K562 (cell line): ENCODE results near the gene CRABP2. TPM values are rescaled to one million over a fixed set of nuclear protein-coding genes. Genes with fewer than 3 reads are reported as not detected.

Experiments
- ARHGAP35 ChIP-seq: fragments of 450-650 bp; IDR thresholded peaks from 2 replicates; pipeline ENCODE4 v1.6.1; 2018; ENCODE audit not compliant: partially characterized antibody
- BRF1 ChIP-seq: IDR thresholded peaks from 3 replicates; pipeline ENCODE4 v1.6.1; 2011; ENCODE audit warnings: borderline replicate concordance, mild to moderate bottlenecking; ENCODE audit not compliant: insufficient read length; ENCODE audit errors: extremely low read depth
- CREM ChIP-seq: IDR thresholded peaks from 2 replicates; pipeline ENCODE4 v1.6.1; 2014; ENCODE audit warnings: antibody characterized with exemption, low read depth
- ESRRB ChIP-seq: fragments of 250-450 bp; sonication (Bioruptor Pico); IDR thresholded peaks from 2 replicates; pipeline ENCODE4 v1.5.0; 2020; ENCODE audit warnings: mild to moderate bottlenecking, moderate library complexity, borderline replicate concordance
- FOSL1 ChIP-seq: fragments of 200-800 bp; sonication (Bioruptor generic); conservative IDR thresholded peaks from 2 replicates; pipeline ENCODE4 v1.6.1; 2016; ENCODE audit warnings: missing genetic modification characterization, missing compliant biosample characterization
- GATA2 ChIP-seq: sonication (generic); formaldehyde crosslinking; IDR thresholded peaks from 2 replicates; pipeline ENCODE4 v1.4.0; 2020; ENCODE audit warnings: mild to moderate bottlenecking, missing genetic modification reagents
- HMGN3 ChIP-seq: IDR thresholded peaks from 2 replicates; pipeline ENCODE4 v1.6.1; 2011; ENCODE audit warnings: borderline replicate concordance, low read depth, mild to moderate bottlenecking, mixed read lengths, low read length; ENCODE audit not compliant: insufficient read length; ENCODE audit errors: extremely low read depth
- HOXB6 ChIP-seq: fragments of 250-450 bp; sonication (Bioruptor Pico); IDR thresholded peaks from 2 replicates; pipeline ENCODE4 v1.5.1; 2022; ENCODE audit warnings: mild to moderate bottlenecking, borderline replicate concordance
- KAT8 ChIP-seq: fragments of 450-650 bp; IDR thresholded peaks from 2 replicates; pipeline ENCODE4 v1.6.1; 2016; ENCODE audit warnings: low read depth, mild to moderate bottlenecking
- KHSRP ChIP-seq: fragments of 450-650 bp; IDR thresholded peaks from 2 replicates; pipeline ENCODE4 v1.6.1; 2017
- L3MBTL2 ChIP-seq: fragments of 450-650 bp; IDR thresholded peaks from 2 replicates; pipeline ENCODE4 v1.6.1; 2016; ENCODE audit warnings: mild to moderate bottlenecking, moderate library complexity
- MBD2 ChIP-seq: sonication (generic); IDR thresholded peaks from 2 replicates; pipeline ENCODE4 v1.6.1; 2016; ENCODE audit warnings: low read depth, borderline replicate concordance
- NR1H2 ChIP-seq: sonication (generic); formaldehyde crosslinking; IDR thresholded peaks from 2 replicates; pipeline ENCODE4 v1.4.0; 2020; ENCODE audit warnings: mild to moderate bottlenecking, missing genetic modification reagents
- NR2F6 ChIP-seq: fragments of 450-650 bp; formaldehyde crosslinking; IDR thresholded peaks from 2 replicates; pipeline ENCODE4 v1.4.0; 2020; ENCODE audit warnings: mild to moderate bottlenecking
- POLR2B ChIP-seq: fragments of 450-650 bp; IDR thresholded peaks from 2 replicates; pipeline ENCODE4 v1.6.1; 2018; ENCODE audit warnings: low read depth; ENCODE audit not compliant: partially characterized antibody
- SAP30 ChIP-seq: fragments of 200-600 bp; sonication (generic); IDR thresholded peaks from 2 replicates; pipeline ENCODE4 v1.6.1; 2012; ENCODE audit warnings: borderline replicate concordance, low read depth, mild to moderate bottlenecking, moderate library complexity, low read length, control low read depth, inconsistent platforms; ENCODE audit not compliant: insufficient read depth, poor library complexity, severe bottlenecking
- SMAD2 ChIP-seq: fragments of 150-350 bp; IDR thresholded peaks from 2 replicates; pipeline ENCODE4 v1.6.1; 2014; ENCODE audit warnings: low read depth, mild to moderate bottlenecking, low read length
- THRB ChIP-seq: fragments of 450-650 bp; formaldehyde crosslinking; conservative IDR thresholded peaks from 2 replicates; pipeline ENCODE4 v1.4.0; 2022; ENCODE audit warnings: mild to moderate bottlenecking, missing genetic modification characterization
- U2AF2 ChIP-seq: fragments of 200-400 bp; formaldehyde crosslinking; optimal IDR thresholded peaks from 2 replicates; pipeline ENCODE3; 2017; ENCODE audit warnings: low read depth, mild to moderate bottlenecking, low read length
- ZNF140 ChIP-seq: fragments of 250-450 bp; sonication (Bioruptor Pico); IDR thresholded peaks from 2 replicates; pipeline ENCODE4 v1.8.0; 2021; ENCODE audit warnings: moderate library complexity, mild to moderate bottlenecking, inconsistent platforms
- ZNF408 ChIP-seq: fragments of 250-450 bp; sonication (Bioruptor Pico); IDR thresholded peaks from 2 replicates; pipeline ENCODE4 v1.4.0; 2020; ENCODE audit warnings: low read depth, mild to moderate bottlenecking, moderate library complexity
- ZNF518B ChIP-seq: fragments of 250-450 bp; sonication (Bioruptor Pico); IDR thresholded peaks from 2 replicates; pipeline ENCODE4 v1.5.0; 2021; ENCODE audit warnings: mild to moderate bottlenecking, moderate library complexity
- polyA plus RNA-seq, 8 experiments: library from polyadenylated mRNA; depleted of rRNA in 4 of 8; stranded (reverse) in 5 of 8; unstranded in 3 of 8; fragments of >200 nt; fragmentation: Nextera tagmentation in 2 of 8; fragmentation: Illumina TruSeq in 1 of 8; extraction: Ambion mirVana in 2 of 8; extraction: Trizol in 1 of 8; gene quantifications; 2 replicates each; pipeline versions ENCODE4 v1.2.1 to v1.2.3, GENCODE V29; 2011 to 2014; ENCODE audit warnings: inconsistent platforms in 1 of 8, missing spikeins in 1 of 8
- total RNA-seq, 7 experiments: library from RNA; depleted of rRNA in 6 of 7; stranded (reverse); fragments of >200 nt in 6 of 7; fragmentation: Illumina TruSeq in 2 of 7; extraction: Trizol in 2 of 7; gene quantifications; 2 replicates each; pipeline versions ENCODE4 v1.2.1 to v1.2.3, GENCODE V29; 2011 to 2021; ENCODE audit warnings: low replicate concordance in 1 of 7
- TF ChIP-seq, protein P1 (sequence below): fragments of 450-650 bp; IDR thresholded peaks from 2 replicates; pipeline ENCODE4 v1.6.1; 2017; ENCODE audit warnings: mild to moderate bottlenecking, moderate library complexity

The CRABP2 gene
- total and polyA plus RNA-seq, 9 of the 15 experiments (the other 6 are each of a cell fraction or from before 2014, with no cell fraction given): 0.30 to 2.5 (median 0.82) TPM

GRCh38 chr1:156740741-156741480 is 35.5 kb upstream of the CRABP2 start, which contains the start of gene MRPL24 (continued):
- TF ChIP-seq ESRRB (CRISPR knock-in tag) (no peak), BRF1 (no peak), GATA2 (CRISPR knock-in tag) (no peak), ZNF140 (CRISPR knock-in tag) (no peak), KHSRP (no peak), ZNF408 (CRISPR knock-in tag) (no peak), HMGN3 (no peak), FOSL1 (peak; percentile 59), U2AF2 (no peak), THRB (CRISPR knock-in tag) (peak; percentile 48; the same call in 1 of the 2 replicates), HOXB6 (CRISPR knock-in tag) (no peak), CREM (peak; percentile 96), ARHGAP35 (no peak), ZNF518B (CRISPR knock-in tag) (no peak), SMAD2 (no peak), POLR2B (no peak), SAP30 (peak; percentile 89), NR2F6 (CRISPR knock-in tag) (0 out of 2 replicates have a peak, but pooled peaks have one; percentile 4), MBD2 (peak; percentile 96), L3MBTL2 (peak; percentile 92), KAT8 (no peak; the same call in 1 of the 2 replicates), NR1H2 (no peak)
- TF ChIP-seq, protein P1, sequence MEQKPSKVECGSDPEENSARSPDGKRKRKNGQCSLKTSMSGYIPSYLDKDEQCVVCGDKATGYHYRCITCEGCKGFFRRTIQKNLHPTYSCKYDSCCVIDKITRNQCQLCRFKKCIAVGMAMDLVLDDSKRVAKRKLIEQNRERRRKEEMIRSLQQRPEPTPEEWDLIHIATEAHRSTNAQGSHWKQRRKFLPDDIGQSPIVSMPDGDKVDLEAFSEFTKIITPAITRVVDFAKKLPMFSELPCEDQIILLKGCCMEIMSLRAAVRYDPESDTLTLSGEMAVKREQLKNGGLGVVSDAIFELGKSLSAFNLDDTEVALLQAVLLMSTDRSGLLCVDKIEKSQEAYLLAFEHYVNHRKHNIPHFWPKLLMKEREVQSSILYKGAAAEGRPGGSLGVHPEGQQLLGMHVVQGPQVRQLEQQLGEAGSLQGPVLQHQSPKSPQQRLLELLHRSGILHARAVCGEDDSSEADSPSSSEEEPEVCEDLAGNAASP: no peak
